Measurements from ENCODE around the gene ANKRD9.

DNA sequence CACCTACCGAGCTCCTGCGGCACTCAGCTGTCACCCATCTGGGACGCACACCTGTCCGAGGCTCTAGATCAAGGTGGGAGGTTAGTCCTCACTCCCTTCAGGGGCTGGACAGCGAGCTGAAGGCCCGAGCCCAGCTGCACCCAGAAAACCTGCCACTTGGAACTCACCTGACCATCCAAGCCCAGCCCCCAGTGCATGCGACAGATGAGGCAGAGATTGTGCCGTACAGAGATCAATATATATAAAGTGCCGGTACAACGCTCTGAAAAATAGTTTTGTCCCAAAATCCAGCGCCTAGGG lies 3.0 kb downstream of the ANKRD9 start:
- TF ChIP-seq TAF1 (IDR thresholded peaks at IDR 0.05; ENCODE audit: low read depth), result no peak
- TF ChIP-seq, protein P1, sequence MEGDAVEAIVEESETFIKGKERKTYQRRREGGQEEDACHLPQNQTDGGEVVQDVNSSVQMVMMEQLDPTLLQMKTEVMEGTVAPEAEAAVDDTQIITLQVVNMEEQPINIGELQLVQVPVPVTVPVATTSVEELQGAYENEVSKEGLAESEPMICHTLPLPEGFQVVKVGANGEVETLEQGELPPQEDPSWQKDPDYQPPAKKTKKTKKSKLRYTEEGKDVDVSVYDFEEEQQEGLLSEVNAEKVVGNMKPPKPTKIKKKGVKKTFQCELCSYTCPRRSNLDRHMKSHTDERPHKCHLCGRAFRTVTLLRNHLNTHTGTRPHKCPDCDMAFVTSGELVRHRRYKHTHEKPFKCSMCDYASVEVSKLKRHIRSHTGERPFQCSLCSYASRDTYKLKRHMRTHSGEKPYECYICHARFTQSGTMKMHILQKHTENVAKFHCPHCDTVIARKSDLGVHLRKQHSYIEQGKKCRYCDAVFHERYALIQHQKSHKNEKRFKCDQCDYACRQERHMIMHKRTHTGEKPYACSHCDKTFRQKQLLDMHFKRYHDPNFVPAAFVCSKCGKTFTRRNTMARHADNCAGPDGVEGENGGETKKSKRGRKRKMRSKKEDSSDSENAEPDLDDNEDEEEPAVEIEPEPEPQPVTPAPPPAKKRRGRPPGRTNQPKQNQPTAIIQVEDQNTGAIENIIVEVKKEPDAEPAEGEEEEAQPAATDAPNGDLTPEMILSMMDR (IDR thresholded peaks at IDR 0.05; ENCODE audit: poor library complexity, severe bottlenecking), result no peak
- TF ChIP-seq POLR2AphosphoS5 (IDR thresholded peaks at IDR 0.05), result no peak
- no peak for TF ChIP-seq MXI1 (conservative IDR thresholded peaks at IDR 0.05; ENCODE audit: poor library complexity, severe bottlenecking)
- TF ChIP-seq RAD21 (conservative IDR thresholded peaks at IDR 0.05), result no peak
- no peak for TF ChIP-seq EZH2 (IDR thresholded peaks at IDR 0.05; ENCODE audit: borderline replicate concordance, insufficient read depth, low read length, poor library complexity, severe bottlenecking)
- no peak for TF ChIP-seq REST (IDR thresholded peaks at IDR 0.05; ENCODE audit: borderline replicate concordance)

All from neural cell (in vitro differentiated cells).